Esophagus muscularis mucosa (tissue), 4 donors: Measurements from ENCODE around the gene KLHL6.

Source experiments
- CTCF ChIP-seq, 3 experiments: fragments of 200-600 bp in 2 of 3; fragments of 450-650 bp in 1 of 3; sonication (generic) in 2 of 3; IDR thresholded peaks; one replicate each; pipeline ENCODE4 v1.5.1; 2017 to 2019; ENCODE audit warnings: antibody characterized with exemption in 3 of 3, mild to moderate bottlenecking in 2 of 3, moderate library complexity in 1 of 3
- EP300 ChIP-seq: sonication (generic); formaldehyde crosslinking; IDR thresholded peaks from one replicate; pipeline ENCODE4 v1.6.1; 2017; ENCODE audit warnings: antibody characterized with exemption
- POLR2A ChIP-seq: fragments of 450-650 bp; IDR thresholded peaks from one replicate; pipeline ENCODE4 v1.6.1; 2017; ENCODE audit warnings: antibody characterized with exemption, moderate library complexity, mild to moderate bottlenecking, low read depth
- POLR2AphosphoS5 ChIP-seq, 2 donors: sonication (generic); formaldehyde crosslinking; IDR thresholded peaks; one replicate each; pipeline ENCODE4 v1.6.1; 2017; ENCODE audit warnings: antibody characterized with exemption in 2 of 2

GRCh38 chr3:183514021-183514420, 41.5 kb downstream of the KLHL6 start:
- no peak for TF ChIP-seq CTCF (IDR thresholded peaks at IDR 0.05)
- TF ChIP-seq POLR2A = no peak
- no peak for TF ChIP-seq EP300
- TF ChIP-seq POLR2AphosphoS5 (IDR thresholded peaks at IDR 0.05) = no peak
